ENCODE data around the gene ZFY. TPM values are rescaled to one million over a fixed set of nuclear protein-coding genes. Genes with fewer than 3 reads are reported as not detected.

Gene ZFY
- total and polyA plus RNA-seq, 2 of the 8 experiments (the other 6 are each of a cell fraction or from before 2014, with no cell fraction given), result 1.5 to 8.9 TPM

GRCh38 chrY:2969561-2969960 lies 34.4 kb downstream of the ZFY start:
- H2BK120ac ChIP-seq (replicated peaks; ENCODE audit: low read depth, low read length), result no peak overlapping the region
- no peaks in the 10 kb centered on the region for H3K9me3 ChIP-seq (ENCODE audit: insufficient read depth in 2 of 2, low read depth in 1 of 2, low read length in 1 of 2)
- H3K27ac ChIP-seq (ENCODE audit: low read depth, low read length), result no peak overlapping the region
- H2BK20ac ChIP-seq (ENCODE audit: low read length), result no peak overlapping the region
- no peak overlapping the region for H4K8ac ChIP-seq (ENCODE audit: extremely low read depth, insufficient read depth, low read length)
- no peak overlapping the region for H3K4me2 ChIP-seq (ENCODE audit: insufficient read depth in 1 of 2, low read depth in 2 of 2, low read length in 2 of 2)
- H3K79me1 ChIP-seq (ENCODE audit: low read depth, low read length), result no peaks in the 10 kb centered on the region
- CTCF ChIA-PET (ENCODE audit: partially characterized antibody), result no interaction called here
- no peaks in the 10 kb centered on the region for H3K27me3 ChIP-seq (replicated peaks in 1 of 4; ENCODE audit: control insufficient read depth in 3 of 4, extremely low read depth in 1 of 4, insufficient read depth in 3 of 4, low read length in 3 of 4)
- H3K18ac ChIP-seq (ENCODE audit: extremely low read depth, low read length), result no peak overlapping the region
- no peak overlapping the region for H2AFZ ChIP-seq (ENCODE audit: low read length)
- no peak overlapping the region for H3K4me3 ChIP-seq (ENCODE audit: extremely low read depth in 1 of 4, insufficient read depth in 2 of 4, low read depth in 3 of 4, low read length in 4 of 4)
- H2BK5ac ChIP-seq (ENCODE audit: low read depth, low read length), result no peak overlapping the region
- no peak for FAIRE-seq
- no peak overlapping the region for H3K23ac ChIP-seq (ENCODE audit: insufficient read length)
- no peak overlapping the region for H2BK12ac ChIP-seq (ENCODE audit: low read depth, low read length)
- no peaks in the 10 kb centered on the region for H3K4me1 ChIP-seq (replicated peaks in 1 of 4; ENCODE audit: control insufficient read depth in 3 of 4, insufficient read depth in 4 of 4, low read length in 3 of 4)
- no peak overlapping the region for H4K91ac ChIP-seq (replicated peaks; ENCODE audit: insufficient read length, low read length)
- H3K23me2 ChIP-seq (ENCODE audit: low read depth, low read length), result no peaks in the 10 kb centered on the region
- POLR2A ChIA-PET (ENCODE audit: partially characterized antibody), result no interaction called here
- H3K56ac ChIP-seq (replicated peaks; ENCODE audit: insufficient read length, low read depth, low read length), result no peak overlapping the region
- H3K9ac ChIP-seq (replicated peaks in 1 of 4; ENCODE audit: extremely low read depth in 1 of 4, low read depth in 3 of 4, low read length in 3 of 4), result no peak overlapping the region
- no peak overlapping the region for H3K14ac ChIP-seq (ENCODE audit: insufficient read length)
- TF ChIP-seq BCL11A (IDR thresholded peaks at IDR 0.05; ENCODE audit: low read depth in 2 of 2, low read length in 2 of 2) (no peak), EGR1 (IDR thresholded peaks at IDR 0.05; ENCODE audit: borderline replicate concordance, low read depth, low read length) (no peak), SP4 (IDR thresholded peaks at IDR 0.05; ENCODE audit: low read length) (no peak), HDAC6 (IDR thresholded peaks at IDR 0.05; ENCODE audit: low read depth, low read length) (no peak), BRCA1 (IDR thresholded peaks at IDR 0.05; ENCODE audit: low read depth, low read length) (no peak), TAF1 (IDR thresholded peaks at IDR 0.05; ENCODE audit: low read depth, low read length) (no peak), CHD1 (IDR thresholded peaks at IDR 0.05; ENCODE audit: low read depth, low read length) (no peak)
- TF ChIP-seq, protein P1, sequence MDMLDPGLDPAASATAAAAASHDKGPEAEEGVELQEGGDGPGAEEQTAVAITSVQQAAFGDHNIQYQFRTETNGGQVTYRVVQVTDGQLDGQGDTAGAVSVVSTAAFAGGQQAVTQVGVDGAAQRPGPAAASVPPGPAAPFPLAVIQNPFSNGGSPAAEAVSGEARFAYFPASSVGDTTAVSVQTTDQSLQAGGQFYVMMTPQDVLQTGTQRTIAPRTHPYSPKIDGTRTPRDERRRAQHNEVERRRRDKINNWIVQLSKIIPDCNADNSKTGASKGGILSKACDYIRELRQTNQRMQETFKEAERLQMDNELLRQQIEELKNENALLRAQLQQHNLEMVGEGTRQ (IDR thresholded peaks at IDR 0.05; ENCODE audit: low read length), result no peak
- no peaks in the 10 kb centered on the region for H4K20me1 ChIP-seq (replicated peaks in 1 of 2; ENCODE audit: control insufficient read depth in 1 of 2, insufficient read depth in 2 of 2, low read length in 2 of 2)
- H3K36me3 ChIP-seq (ENCODE audit: control insufficient read depth in 2 of 4, insufficient read depth in 4 of 4, low read length in 3 of 4), result no peaks in the 10 kb centered on the region
- DNase-seq (ENCODE audit: low read depth in 1 of 2, low spot score in 2 of 2), result no peak
- no peak overlapping the region for H2BK15ac ChIP-seq (ENCODE audit: low read length)
- peaks cover 0 to 6% of the 10 kb centered on the region in 2 experiments; a peak in 1 of 4 replicates for H3K79me2 ChIP-seq (ENCODE audit: control insufficient read depth in 1 of 2, insufficient read depth in 2 of 2, low read length in 2 of 2)
- H3K4ac ChIP-seq (replicated peaks; ENCODE audit: insufficient read length, low read depth, low read length), result no peak overlapping the region
- no peak overlapping the region for H4K5ac ChIP-seq (ENCODE audit: insufficient read length, low read depth, low read length)
- no peak overlapping the region for H2AK5ac ChIP-seq (ENCODE audit: low read depth, low read length)

Data from H1 (cell line).